Measurements from ENCODE around the gene NTRK2. TPM values are rescaled to one million over a fixed set of nuclear protein-coding genes. Genes with fewer than 3 reads are reported as not detected.

The NTRK2 gene
- total RNA-seq, 3 donors from 2014 or later, result 1.7 to 3.5 (median 2.5) TPM

DNA sequence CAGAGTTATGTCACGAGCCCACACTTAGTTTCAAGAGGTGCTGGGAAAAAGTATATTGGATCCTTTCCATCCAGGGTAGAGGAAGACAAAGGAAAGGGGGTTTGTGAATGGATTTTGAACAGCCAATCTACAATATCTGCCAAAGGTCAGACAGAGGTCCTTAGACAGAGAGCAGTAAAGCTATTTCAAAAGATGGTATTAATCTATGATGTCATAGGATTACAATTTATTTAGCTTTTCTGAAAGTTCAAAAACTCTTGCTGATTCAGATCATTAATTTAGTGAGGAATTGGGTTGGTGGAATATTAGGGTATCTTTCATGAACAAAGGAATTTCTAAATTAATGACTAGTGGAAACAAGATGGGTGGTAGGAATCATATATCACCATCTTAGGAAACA is 126.9 kb downstream of the NTRK2 start:
- TF ChIP-seq, protein P1, sequence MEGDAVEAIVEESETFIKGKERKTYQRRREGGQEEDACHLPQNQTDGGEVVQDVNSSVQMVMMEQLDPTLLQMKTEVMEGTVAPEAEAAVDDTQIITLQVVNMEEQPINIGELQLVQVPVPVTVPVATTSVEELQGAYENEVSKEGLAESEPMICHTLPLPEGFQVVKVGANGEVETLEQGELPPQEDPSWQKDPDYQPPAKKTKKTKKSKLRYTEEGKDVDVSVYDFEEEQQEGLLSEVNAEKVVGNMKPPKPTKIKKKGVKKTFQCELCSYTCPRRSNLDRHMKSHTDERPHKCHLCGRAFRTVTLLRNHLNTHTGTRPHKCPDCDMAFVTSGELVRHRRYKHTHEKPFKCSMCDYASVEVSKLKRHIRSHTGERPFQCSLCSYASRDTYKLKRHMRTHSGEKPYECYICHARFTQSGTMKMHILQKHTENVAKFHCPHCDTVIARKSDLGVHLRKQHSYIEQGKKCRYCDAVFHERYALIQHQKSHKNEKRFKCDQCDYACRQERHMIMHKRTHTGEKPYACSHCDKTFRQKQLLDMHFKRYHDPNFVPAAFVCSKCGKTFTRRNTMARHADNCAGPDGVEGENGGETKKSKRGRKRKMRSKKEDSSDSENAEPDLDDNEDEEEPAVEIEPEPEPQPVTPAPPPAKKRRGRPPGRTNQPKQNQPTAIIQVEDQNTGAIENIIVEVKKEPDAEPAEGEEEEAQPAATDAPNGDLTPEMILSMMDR (IDR thresholded peaks at IDR 0.05), result no peak
- intact Hi-C loops (cut with DNase I, micrococcal nuclease), result loop anchor here in 1 of 2 donors (10.0 kb wide), 1 partner anchor 98 kb away; no protein-coding TSS in a partner anchor
- DNase-seq (no peak), ATAC-seq (no peak)
- no peaks in the 10 kb centered on the region for H3K36me3 ChIP-seq (ENCODE audit: low read depth)
- H3K9me3 ChIP-seq, result no peaks in the 10 kb centered on the region
- no peaks in the 10 kb centered on the region for H3K4me1 ChIP-seq (ENCODE audit: low read depth)
- no peak overlapping the region for H3K4me3 ChIP-seq

DNA sequence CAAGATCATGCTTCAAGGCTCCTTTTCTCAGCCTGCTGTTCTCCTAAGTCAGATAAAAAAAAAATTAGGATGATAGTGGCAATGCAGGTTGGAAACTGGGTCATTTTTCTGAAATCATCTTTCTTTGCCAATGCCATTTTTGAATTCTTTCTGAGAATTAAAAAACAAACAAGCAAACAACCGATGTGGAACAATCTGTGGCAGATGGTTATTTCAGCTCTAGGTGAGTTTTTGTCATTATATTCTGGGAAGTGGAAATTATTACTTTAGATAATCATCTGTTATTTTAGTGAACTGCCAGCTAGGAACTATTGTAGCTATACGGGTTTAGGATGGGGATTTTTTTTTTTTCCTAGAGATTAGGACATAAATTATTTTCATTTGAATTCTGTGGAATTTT is 129.7 kb downstream of the NTRK2 start:
- Histone ChIP-seq H3K4me3 (no peak overlapping the region), H3K36me3 (ENCODE audit: low read depth) (no peaks in the 10 kb centered on the region), H3K9me3 (no peaks in the 10 kb centered on the region), H3K4me1 (ENCODE audit: low read depth) (no peaks in the 10 kb centered on the region)
- ATAC-seq (no peak), DNase-seq (no peak)
- TF ChIP-seq, protein P1 (IDR thresholded peaks at IDR 0.05), result no peak
- intact Hi-C loops (cut with DNase I, micrococcal nuclease), result loop anchor here in 1 of 2 donors (10.0 kb wide), 1 partner anchor 96 kb away; no protein-coding TSS in a partner anchor

- Histone ChIP-seq H3K4me3 (no peak overlapping the region), H3K36me3 (ENCODE audit: low read depth) (no peaks in the 10 kb centered on the region), H3K9me3 (no peaks in the 10 kb centered on the region), H3K4me1 (ENCODE audit: low read depth) (peaks cover 7% of the 10 kb centered on the region)
- ATAC-seq, result peak; percentile 49
- no peak for DNase-seq
- TF ChIP-seq, protein P1 (IDR thresholded peaks at IDR 0.05), result no peak
- intact Hi-C loops (cut with DNase I, micrococcal nuclease), result no loop called here
Measured at GRCh38 chr9:84804951-84805694, 135.6 kb downstream of the NTRK2 start.

DNA sequence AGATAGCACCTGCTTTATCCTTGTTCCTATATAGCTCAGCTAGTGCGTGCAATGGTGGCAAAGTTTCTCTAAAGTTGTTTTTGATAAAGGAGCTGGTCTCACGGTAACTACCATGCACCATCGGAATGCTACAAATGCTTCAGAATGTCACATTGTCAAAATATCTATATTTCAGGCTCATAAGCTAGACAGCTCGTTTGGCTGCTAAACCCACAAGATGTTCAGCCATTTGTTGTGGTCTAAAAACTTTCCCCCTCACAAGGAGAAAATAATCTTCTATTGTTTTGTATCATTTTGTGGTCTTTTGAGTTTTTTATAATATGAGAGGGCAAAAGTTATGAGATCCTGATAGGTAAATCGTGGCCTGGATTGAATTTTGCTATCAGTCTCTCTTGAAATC is 137.9 kb downstream of the NTRK2 start:
- DNase-seq, result no peak
- H3K4me1 ChIP-seq (ENCODE audit: low read depth), result peaks cover 11% of the 10 kb centered on the region
- ATAC-seq, result no peak
- no peaks in the 10 kb centered on the region for H3K9me3 ChIP-seq
- TF ChIP-seq, protein P1 (IDR thresholded peaks at IDR 0.05), result no peak
- no peaks in the 10 kb centered on the region for H3K36me3 ChIP-seq (ENCODE audit: low read depth)
- no peak overlapping the region for H3K4me3 ChIP-seq
- intact Hi-C loops (cut with DNase I, micrococcal nuclease), result no loop called here

GRCh38 chr9:84807870-84808390 is 138.4 kb downstream of the NTRK2 start:
- H3K36me3 ChIP-seq (ENCODE audit: low read depth), result no peaks in the 10 kb centered on the region
- DNase-seq, result peak in 1 of 3 donors; percentile 18
- ATAC-seq, result peak; percentile 52
- H3K4me1 ChIP-seq (ENCODE audit: low read depth), result peaks cover 11% of the 10 kb centered on the region
- TF ChIP-seq, protein P1 (IDR thresholded peaks at IDR 0.05), result no peak
- intact Hi-C loops (cut with DNase I, micrococcal nuclease), result no loop called here
- H3K4me3 ChIP-seq, result no peak overlapping the region
- H3K9me3 ChIP-seq, result no peaks in the 10 kb centered on the region

All from mucosa of descending colon (tissue), 3 donors.